Measurements from ENCODE around the gene LAMC1. TPM values are rescaled to one million over a fixed set of nuclear protein-coding genes. Genes with fewer than 3 reads are reported as not detected.

Gene LAMC1
- total and polyA plus RNA-seq, 2 experiments from 2014 or later = 18.4 to 116 TPM

DNA sequence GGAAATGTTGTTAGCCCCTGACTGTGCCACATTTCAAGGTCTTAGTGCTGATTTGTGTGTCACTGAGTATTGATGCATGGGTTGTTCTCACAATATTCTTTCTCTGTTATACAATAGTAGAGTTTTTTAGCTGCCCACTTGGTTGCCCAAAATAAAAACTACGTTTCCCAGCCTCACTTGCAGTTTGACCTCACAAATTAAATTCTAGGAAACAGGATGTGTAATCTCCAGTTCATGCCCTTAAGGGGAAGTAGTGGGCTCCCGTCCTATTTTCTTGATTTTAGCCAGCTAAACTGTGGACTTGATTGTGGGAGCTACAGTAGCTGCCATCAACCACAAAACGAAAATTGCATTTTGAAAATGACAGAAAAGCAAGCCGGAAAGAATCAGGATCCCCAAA, 27.3 kb upstream of the LAMC1 start:
- Mint-ChIP-seq H3K4me3 (no peak overlapping the region), H3K9me3 (no peaks in the 10 kb centered on the region; the same call in 2 of the 3 replicates), H3K36me3 (ENCODE audit: low read depth) (no peaks in the 10 kb centered on the region), H3K27me3 (ENCODE audit: insufficient read depth, low read depth, poor library complexity) (no peaks in the 10 kb centered on the region), H3K27ac (no peak overlapping the region), H3K4me1 (no peaks in the 10 kb centered on the region; the same call in 2 of the 3 replicates)
- Histone ChIP-seq H3K4me2 (no peak overlapping the region), H2AFZ (no peak overlapping the region; the same call in 1 of the 2 replicates), H3F3A (replicated peaks; ENCODE audit: low read depth) (no peaks in the 10 kb centered on the region), H3K27ac (ENCODE audit: low read depth) (no peak overlapping the region), H3K4me3 (no peak overlapping the region), H3K9me2 (ENCODE audit: insufficient read depth) (peaks cover 5% of the 10 kb centered on the region; the same call in 1 of the 2 replicates), H3K36me3 (ENCODE audit: insufficient read depth) (no peaks in the 10 kb centered on the region), H3K79me2 (replicated peaks; ENCODE audit: insufficient read depth) (no peaks in the 10 kb centered on the region), H3K27me3 (ENCODE audit: insufficient read depth) (no peaks in the 10 kb centered on the region), H4K20me1 (replicated peaks; ENCODE audit: insufficient read depth) (no peaks in the 10 kb centered on the region), H3K4me1 (ENCODE audit: insufficient read depth) (no peaks in the 10 kb centered on the region)
- no peak for TF ChIP-seq EZH2 (IDR thresholded peaks at IDR 0.05; ENCODE audit: low read depth, unreplicated experiment)
- TF ChIP-seq CREB1 (CRISPR knock-in tag; IDR thresholded peaks at IDR 0.05; ENCODE audit: low read depth) = 0 out of 2 replicates have a peak, but pooled peaks have one; percentile 32
- no peak for TF ChIP-seq ZNF114 (CRISPR knock-in tag; IDR thresholded peaks at IDR 0.05)
- TF ChIP-seq NANOG (IDR thresholded peaks at IDR 0.05; ENCODE audit: borderline replicate concordance) = no peak
- DNase-seq (ENCODE audit: low spot score) = peak; percentile 36
- ATAC-seq = peak; percentile 59

DNA sequence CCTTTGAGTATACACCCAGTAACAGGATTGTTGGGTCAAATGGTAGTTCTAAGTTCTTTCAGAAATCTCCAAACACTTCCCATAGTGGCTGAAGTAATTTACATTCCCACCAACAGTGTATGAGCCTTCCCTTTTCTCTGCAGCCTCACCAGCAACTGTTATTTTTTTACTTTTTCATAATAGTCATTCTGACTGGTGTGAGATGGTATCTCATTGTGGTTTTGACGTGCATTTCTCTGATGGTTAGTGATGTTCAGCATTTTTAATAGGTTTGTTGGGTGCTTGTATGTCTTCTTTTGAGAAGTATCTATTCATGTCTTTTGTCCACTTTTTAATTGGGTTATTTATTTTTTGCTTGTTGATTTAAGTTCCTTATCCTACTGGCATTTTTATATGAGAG, 26.4 kb upstream of the LAMC1 start:
- H3K36me3 ChIP-seq (ENCODE audit: insufficient read depth) = no peaks in the 10 kb centered on the region
- no peaks in the 10 kb centered on the region for H3K4me1 ChIP-seq (ENCODE audit: insufficient read depth)
- no peaks in the 10 kb centered on the region for H3K27me3 ChIP-seq (ENCODE audit: insufficient read depth)
- H3K27ac Mint-ChIP-seq = no peak overlapping the region
- no peaks in the 10 kb centered on the region for H3F3A ChIP-seq (replicated peaks; ENCODE audit: low read depth)
- H3K4me3 Mint-ChIP-seq = no peak overlapping the region
- ATAC-seq (no peak), DNase-seq (ENCODE audit: low spot score) (no peak)
- no peak overlapping the region for H2AFZ ChIP-seq
- no peak overlapping the region for H3K27ac ChIP-seq (ENCODE audit: low read depth)
- peaks cover 5% of the 10 kb centered on the region; the same call in 1 of the 2 replicates for H3K9me2 ChIP-seq (ENCODE audit: insufficient read depth)
- H3K4me2 ChIP-seq = no peak overlapping the region
- H3K4me1 Mint-ChIP-seq = no peaks in the 10 kb centered on the region; the same call in 2 of the 3 replicates
- no peaks in the 10 kb centered on the region for H3K36me3 Mint-ChIP-seq (ENCODE audit: low read depth)
- no peaks in the 10 kb centered on the region; the same call in 2 of the 3 replicates for H3K9me3 Mint-ChIP-seq
- H4K20me1 ChIP-seq (replicated peaks; ENCODE audit: insufficient read depth) = no peaks in the 10 kb centered on the region
- H3K4me3 ChIP-seq = no peak overlapping the region
- no peaks in the 10 kb centered on the region for H3K79me2 ChIP-seq (replicated peaks; ENCODE audit: insufficient read depth)
- no peaks in the 10 kb centered on the region for H3K27me3 Mint-ChIP-seq (ENCODE audit: insufficient read depth, low read depth, poor library complexity)
- TF ChIP-seq NANOG (IDR thresholded peaks at IDR 0.05; ENCODE audit: borderline replicate concordance) = no peak
- no peak for TF ChIP-seq EZH2 (IDR thresholded peaks at IDR 0.05; ENCODE audit: low read depth, unreplicated experiment)
- TF ChIP-seq ZNF114 (CRISPR knock-in tag; IDR thresholded peaks at IDR 0.05) = no peak
- no peak for TF ChIP-seq STAT1 (IDR thresholded peaks at IDR 0.05; ENCODE audit: unreplicated experiment)
- TF ChIP-seq, protein P1, sequence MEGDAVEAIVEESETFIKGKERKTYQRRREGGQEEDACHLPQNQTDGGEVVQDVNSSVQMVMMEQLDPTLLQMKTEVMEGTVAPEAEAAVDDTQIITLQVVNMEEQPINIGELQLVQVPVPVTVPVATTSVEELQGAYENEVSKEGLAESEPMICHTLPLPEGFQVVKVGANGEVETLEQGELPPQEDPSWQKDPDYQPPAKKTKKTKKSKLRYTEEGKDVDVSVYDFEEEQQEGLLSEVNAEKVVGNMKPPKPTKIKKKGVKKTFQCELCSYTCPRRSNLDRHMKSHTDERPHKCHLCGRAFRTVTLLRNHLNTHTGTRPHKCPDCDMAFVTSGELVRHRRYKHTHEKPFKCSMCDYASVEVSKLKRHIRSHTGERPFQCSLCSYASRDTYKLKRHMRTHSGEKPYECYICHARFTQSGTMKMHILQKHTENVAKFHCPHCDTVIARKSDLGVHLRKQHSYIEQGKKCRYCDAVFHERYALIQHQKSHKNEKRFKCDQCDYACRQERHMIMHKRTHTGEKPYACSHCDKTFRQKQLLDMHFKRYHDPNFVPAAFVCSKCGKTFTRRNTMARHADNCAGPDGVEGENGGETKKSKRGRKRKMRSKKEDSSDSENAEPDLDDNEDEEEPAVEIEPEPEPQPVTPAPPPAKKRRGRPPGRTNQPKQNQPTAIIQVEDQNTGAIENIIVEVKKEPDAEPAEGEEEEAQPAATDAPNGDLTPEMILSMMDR (conservative IDR thresholded peaks at IDR 0.05; ENCODE audit: low read depth in 2 of 2) = no peak
- TF ChIP-seq EZH2phosphoT487 (IDR thresholded peaks at IDR 0.05; ENCODE audit: unreplicated experiment) = no peak
- TF ChIP-seq, protein P2, sequence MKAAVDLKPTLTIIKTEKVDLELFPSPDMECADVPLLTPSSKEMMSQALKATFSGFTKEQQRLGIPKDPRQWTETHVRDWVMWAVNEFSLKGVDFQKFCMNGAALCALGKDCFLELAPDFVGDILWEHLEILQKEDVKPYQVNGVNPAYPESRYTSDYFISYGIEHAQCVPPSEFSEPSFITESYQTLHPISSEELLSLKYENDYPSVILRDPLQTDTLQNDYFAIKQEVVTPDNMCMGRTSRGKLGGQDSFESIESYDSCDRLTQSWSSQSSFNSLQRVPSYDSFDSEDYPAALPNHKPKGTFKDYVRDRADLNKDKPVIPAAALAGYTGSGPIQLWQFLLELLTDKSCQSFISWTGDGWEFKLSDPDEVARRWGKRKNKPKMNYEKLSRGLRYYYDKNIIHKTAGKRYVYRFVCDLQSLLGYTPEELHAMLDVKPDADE (IDR thresholded peaks at IDR 0.05) = no peak
- TF ChIP-seq, protein P3, sequence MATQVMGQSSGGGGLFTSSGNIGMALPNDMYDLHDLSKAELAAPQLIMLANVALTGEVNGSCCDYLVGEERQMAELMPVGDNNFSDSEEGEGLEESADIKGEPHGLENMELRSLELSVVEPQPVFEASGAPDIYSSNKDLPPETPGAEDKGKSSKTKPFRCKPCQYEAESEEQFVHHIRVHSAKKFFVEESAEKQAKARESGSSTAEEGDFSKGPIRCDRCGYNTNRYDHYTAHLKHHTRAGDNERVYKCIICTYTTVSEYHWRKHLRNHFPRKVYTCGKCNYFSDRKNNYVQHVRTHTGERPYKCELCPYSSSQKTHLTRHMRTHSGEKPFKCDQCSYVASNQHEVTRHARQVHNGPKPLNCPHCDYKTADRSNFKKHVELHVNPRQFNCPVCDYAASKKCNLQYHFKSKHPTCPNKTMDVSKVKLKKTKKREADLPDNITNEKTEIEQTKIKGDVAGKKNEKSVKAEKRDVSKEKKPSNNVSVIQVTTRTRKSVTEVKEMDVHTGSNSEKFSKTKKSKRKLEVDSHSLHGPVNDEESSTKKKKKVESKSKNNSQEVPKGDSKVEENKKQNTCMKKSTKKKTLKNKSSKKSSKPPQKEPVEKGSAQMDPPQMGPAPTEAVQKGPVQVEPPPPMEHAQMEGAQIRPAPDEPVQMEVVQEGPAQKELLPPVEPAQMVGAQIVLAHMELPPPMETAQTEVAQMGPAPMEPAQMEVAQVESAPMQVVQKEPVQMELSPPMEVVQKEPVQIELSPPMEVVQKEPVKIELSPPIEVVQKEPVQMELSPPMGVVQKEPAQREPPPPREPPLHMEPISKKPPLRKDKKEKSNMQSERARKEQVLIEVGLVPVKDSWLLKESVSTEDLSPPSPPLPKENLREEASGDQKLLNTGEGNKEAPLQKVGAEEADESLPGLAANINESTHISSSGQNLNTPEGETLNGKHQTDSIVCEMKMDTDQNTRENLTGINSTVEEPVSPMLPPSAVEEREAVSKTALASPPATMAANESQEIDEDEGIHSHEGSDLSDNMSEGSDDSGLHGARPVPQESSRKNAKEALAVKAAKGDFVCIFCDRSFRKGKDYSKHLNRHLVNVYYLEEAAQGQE (IDR thresholded peaks at IDR 0.05; ENCODE audit: unreplicated experiment) = no peak
- no peak for TF ChIP-seq CREB1 (CRISPR knock-in tag; IDR thresholded peaks at IDR 0.05; ENCODE audit: low read depth)

Data from GM23338 (cell line).